Ovary (tissue), 9 donors: ENCODE results near the gene SVIP. TPM values are rescaled to one million over a fixed set of nuclear protein-coding genes. Genes with fewer than 3 reads are reported as not detected.
A peak's percentile ranks its signal among the peaks of the same experiment; 100 is the strongest.

Experiments
- DNase-seq, 5 donors: peaks; one replicate each; pipeline ENCODE4 v3.0.0-alpha.2; 2019 to 2020
- H3K27ac ChIP-seq, 2 donors: fragments of 200-600 bp; one replicate each; pipeline versions ENCODE4 v1.5.1 to v1.8.0; 2019 to 2022
- H3K27me3 ChIP-seq: fragments of 200-600 bp; one replicate; pipeline ENCODE4 v1.8.0; 2022
- H3K36me3 ChIP-seq: fragments of 200-600 bp; sonication (generic); one replicate; pipeline ENCODE4 v1.5.1; 2019
- H3K4me1 ChIP-seq: one replicate; pipeline ENCODE4 v1.8.1; 2013; ENCODE audit warnings: mild to moderate bottlenecking, moderate library complexity; ENCODE audit not compliant: insufficient read depth
- H3K4me3 ChIP-seq: fragments of 200-600 bp; sonication (generic); one replicate; pipeline ENCODE4 v1.5.1; 2017
- H3K9me3 ChIP-seq, 2 donors: fragments of 200-600 bp in 1 of 2; sonication (generic) in 1 of 2; one replicate each; pipeline versions ENCODE4 v1.5.1 to v1.8.1; 2013 to 2019; ENCODE audit warnings: mild to moderate bottlenecking in 1 of 2, moderate library complexity in 1 of 2
- EP300 ChIP-seq: sonication (generic); formaldehyde crosslinking; IDR thresholded peaks from one replicate; pipeline ENCODE4 v1.6.1; 2017; ENCODE audit warnings: antibody characterized with exemption
- POLR2A ChIP-seq: fragments of 450-650 bp; IDR thresholded peaks from one replicate; pipeline ENCODE4 v1.6.1; 2017; ENCODE audit warnings: antibody characterized with exemption, mild to moderate bottlenecking, moderate library complexity
- WGBS, 3 donors: extraction: QIAGEN DNeasy Blood & Tissue Kit in 1 of 3; methylation state at CpG; one replicate each; pipeline versions ENCODE4 v1.1.5 to v1.1.7; 2013 to 2017; 5-methylcytosine and 5-hydroxymethylcytosine counted together
- intact Hi-C, 4 donors: fragments of 100-400 bp; cut with DNase I; formaldehyde crosslinking; loops; one replicate each; pipeline versions ENCODE4 v1.11.0 to v1.15.1; 2022 to 2023
- polyA plus RNA-seq, 2 donors: library from polyadenylated mRNA; stranded (reverse); fragments of 200-250 nt in 1 of 2; fragments of 350-450 nt in 1 of 2; fragmentation: Illumina TruSeq in 1 of 2; extraction: RNeasy Lipid Tissue Mini Kit (QIAGEN cat#74804) in 1 of 2; gene quantifications; one replicate each; pipeline ENCODE4 v1.2.3, GENCODE V29; 2013 to 2014
- total RNA-seq, 7 donors: library from RNA; depleted of rRNA in 2 of 7; stranded (reverse); fragments of >200 nt in 2 of 7; fragmentation: NEBNext Ultra II Directional in 3 of 7; extraction: Animal tissue kit (Norgen Biotek cat#: 25700) in 3 of 7; gene quantifications; one replicate each; pipeline versions ENCODE4 v1.1.0 to v1.2.4, GENCODE V29; 2016 to 2023
- TF ChIP-seq, protein P1 (sequence below), 3 donors: fragments of 450-650 bp in 2 of 3; fragments of 200-600 bp in 1 of 3; IDR thresholded peaks; one replicate each; pipeline versions ENCODE4 v1.5.1 to v1.8.0; 2016 to 2022; ENCODE audit warnings: antibody characterized with exemption in 3 of 3, mild to moderate bottlenecking in 1 of 3
- donor health status: DM: no; HTN: no; CAD: no; lungs with moderate emphysema.
- donor health status: DM: no; HTN: no; CAD: no.
- donor health status: Bipolar disorder and iron deficiency.
- donor health status: DM: yes; HTN: yes; CAD: no.
- donor health status: DM: no; HTN: no; CAD: no.
- donor health status: DM: yes; HTN: yes; CAD: no.

The SVIP gene
- total and polyA plus RNA-seq, 9 donors: 10.5 to 37.4 (median 21.1) TPM

DNA sequence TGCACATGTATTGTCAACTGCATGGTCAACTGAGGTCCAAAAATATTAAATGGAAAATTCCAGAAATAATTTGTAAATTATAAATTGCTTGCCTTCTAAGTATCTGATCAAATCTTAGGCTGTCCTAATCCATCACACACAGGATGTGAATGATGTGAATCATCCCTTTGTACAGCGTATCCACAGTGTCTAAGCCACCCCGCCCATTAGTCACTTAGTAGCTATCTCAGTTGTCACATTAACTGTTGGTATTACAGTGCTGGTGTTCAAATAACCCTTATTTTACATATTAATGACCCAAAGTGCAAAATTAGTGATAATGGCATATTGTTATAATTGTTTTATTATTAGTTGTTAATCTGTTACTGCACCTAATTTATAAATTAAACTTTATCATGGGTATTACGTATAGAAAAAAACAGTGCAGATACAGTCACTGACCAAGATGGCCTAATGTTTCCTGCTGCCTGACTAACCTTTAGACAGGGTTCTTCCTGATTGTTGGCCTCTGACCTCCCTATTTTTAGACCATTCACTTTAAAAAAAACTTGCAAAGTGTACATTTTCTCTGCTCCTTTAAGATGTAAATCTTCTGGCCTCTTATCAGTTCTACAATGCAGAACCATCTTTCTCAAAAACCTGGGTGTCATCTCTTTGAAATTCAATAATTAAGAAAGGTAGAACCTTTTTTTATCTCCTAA lies 2.9 kb upstream of the SVIP start:
- WGBS, 3 donors: 71 to 80% (median 75%) methylated on average over 3 of the region's 3 CpGs
- no peaks in the 10 kb centered on the region for H3K27me3 ChIP-seq
- no peaks in the 10 kb centered on the region for H3K36me3 ChIP-seq
- intact Hi-C loops: no loop called here
- no peaks in the 10 kb centered on the region for H3K4me1 ChIP-seq
- no peak for TF ChIP-seq EP300
- TF ChIP-seq, protein P1, sequence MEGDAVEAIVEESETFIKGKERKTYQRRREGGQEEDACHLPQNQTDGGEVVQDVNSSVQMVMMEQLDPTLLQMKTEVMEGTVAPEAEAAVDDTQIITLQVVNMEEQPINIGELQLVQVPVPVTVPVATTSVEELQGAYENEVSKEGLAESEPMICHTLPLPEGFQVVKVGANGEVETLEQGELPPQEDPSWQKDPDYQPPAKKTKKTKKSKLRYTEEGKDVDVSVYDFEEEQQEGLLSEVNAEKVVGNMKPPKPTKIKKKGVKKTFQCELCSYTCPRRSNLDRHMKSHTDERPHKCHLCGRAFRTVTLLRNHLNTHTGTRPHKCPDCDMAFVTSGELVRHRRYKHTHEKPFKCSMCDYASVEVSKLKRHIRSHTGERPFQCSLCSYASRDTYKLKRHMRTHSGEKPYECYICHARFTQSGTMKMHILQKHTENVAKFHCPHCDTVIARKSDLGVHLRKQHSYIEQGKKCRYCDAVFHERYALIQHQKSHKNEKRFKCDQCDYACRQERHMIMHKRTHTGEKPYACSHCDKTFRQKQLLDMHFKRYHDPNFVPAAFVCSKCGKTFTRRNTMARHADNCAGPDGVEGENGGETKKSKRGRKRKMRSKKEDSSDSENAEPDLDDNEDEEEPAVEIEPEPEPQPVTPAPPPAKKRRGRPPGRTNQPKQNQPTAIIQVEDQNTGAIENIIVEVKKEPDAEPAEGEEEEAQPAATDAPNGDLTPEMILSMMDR (IDR thresholded peaks at IDR 0.05): no peak
- no peak for TF ChIP-seq POLR2A
- no peak overlapping the region for H3K27ac ChIP-seq
- DNase-seq: no peak
- H3K4me3 ChIP-seq: no peak overlapping the region
- no peaks in the 10 kb centered on the region for H3K9me3 ChIP-seq

DNA sequence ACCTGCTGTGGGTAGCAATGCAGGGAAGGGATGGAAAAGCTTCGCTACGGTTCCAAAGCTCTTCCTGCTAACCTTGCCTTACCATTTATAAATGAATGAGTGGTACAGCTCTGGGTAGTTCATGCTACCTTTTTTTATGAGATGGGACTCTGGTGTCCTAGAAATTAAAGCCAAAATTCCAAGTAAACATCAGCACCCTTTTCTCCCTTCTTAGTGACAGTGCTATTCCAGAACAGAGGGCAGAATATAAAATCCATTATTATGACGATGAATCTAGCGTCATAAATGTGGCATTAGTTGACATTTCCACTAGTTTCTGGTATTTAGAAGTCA lies 447 bp upstream of the SVIP start:
- H3K27me3 ChIP-seq: no peaks in the 10 kb centered on the region
- H3K4me1 ChIP-seq: no peaks in the 10 kb centered on the region
- intact Hi-C loops: no loop called here
- no peak overlapping the region for H3K27ac ChIP-seq
- WGBS, 3 donors: 13 to 16% (median 14%) methylated on average over 4 of the region's 4 CpGs
- TF ChIP-seq EP300 (no peak), POLR2A (no peak)
- TF ChIP-seq, protein P1 (IDR thresholded peaks at IDR 0.05): no peak
- no peaks in the 10 kb centered on the region for H3K9me3 ChIP-seq
- H3K4me3 ChIP-seq: peak overlapping the region; percentile 96
- no peaks in the 10 kb centered on the region for H3K36me3 ChIP-seq
- no peak for DNase-seq

DNA sequence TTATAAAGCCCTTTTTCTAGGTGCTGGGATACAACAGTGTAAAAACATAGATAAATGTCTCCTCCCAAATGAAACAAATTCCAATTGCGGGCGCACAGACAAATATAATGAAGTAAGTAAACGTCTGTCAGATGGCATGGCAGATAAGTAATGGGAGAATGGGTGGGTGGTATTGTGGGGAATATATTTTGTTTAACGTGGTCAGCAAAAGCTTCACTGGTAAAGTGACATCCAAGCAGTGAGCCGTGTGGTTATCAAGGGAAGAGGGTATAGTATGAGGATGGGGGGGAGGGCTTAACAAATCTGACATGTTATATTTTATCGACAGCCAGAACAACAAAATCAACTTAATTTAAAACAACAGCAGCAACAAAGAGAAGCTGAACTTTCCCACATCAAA lies 1.2 kb downstream of the SVIP start:
- intact Hi-C loops: no loop called here
- H3K4me3 ChIP-seq: peak overlapping the region; percentile 96
- no peak overlapping the region for H3K27ac ChIP-seq
- H3K9me3 ChIP-seq: no peaks in the 10 kb centered on the region
- H3K4me1 ChIP-seq: no peaks in the 10 kb centered on the region
- no peak for DNase-seq
- no peaks in the 10 kb centered on the region for H3K36me3 ChIP-seq
- TF ChIP-seq EP300 (no peak), POLR2A (no peak)
- TF ChIP-seq, protein P1 (IDR thresholded peaks at IDR 0.05): no peak
- WGBS, 3 donors: 52 to 64% (median 56%) methylated on average over 6 of the region's 6 CpGs
- no peaks in the 10 kb centered on the region for H3K27me3 ChIP-seq

DNA sequence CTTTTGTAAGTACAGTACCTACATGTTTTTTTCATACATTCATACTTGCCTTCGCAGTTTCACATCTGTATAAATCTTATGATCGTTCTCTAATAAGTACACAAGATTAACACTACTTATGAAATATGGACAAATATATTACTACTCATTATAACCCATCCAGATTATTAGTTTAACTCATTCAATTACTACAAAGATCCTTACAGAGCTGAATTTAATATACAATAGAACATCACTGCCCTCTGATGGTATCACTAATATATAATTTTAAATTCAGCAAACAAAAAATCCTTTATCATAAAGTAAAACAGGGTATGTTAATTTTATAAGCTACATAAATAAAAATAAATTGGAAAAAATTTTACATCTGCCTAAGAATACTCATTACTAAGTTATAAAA lies 7.4 kb downstream of the SVIP start:
- H3K4me3 ChIP-seq: no peak overlapping the region
- intact Hi-C loops: no loop called here
- WGBS, 3 donors: 95 to 96% (median 96%) methylated on average over 2 of the region's 2 CpGs
- H3K9me3 ChIP-seq: no peaks in the 10 kb centered on the region
- TF ChIP-seq, protein P1 (IDR thresholded peaks at IDR 0.05): no peak
- TF ChIP-seq POLR2A: no peak
- TF ChIP-seq EP300: no peak
- H3K4me1 ChIP-seq: no peaks in the 10 kb centered on the region
- H3K27me3 ChIP-seq: no peaks in the 10 kb centered on the region
- H3K36me3 ChIP-seq: no peaks in the 10 kb centered on the region
- DNase-seq: no peak
- no peak overlapping the region for H3K27ac ChIP-seq
